GM12891 (cell line): Measurements from ENCODE around the gene TSPAN9.

Experiments
- PAX5 ChIP-seq: IDR thresholded peaks from 2 replicates; pipeline ENCODE4 v1.6.1; 2011; ENCODE audit warnings: low read length, moderate library complexity, mild to moderate bottlenecking; ENCODE audit not compliant: insufficient read depth, severe bottlenecking
- POLR2A ChIP-seq: IDR thresholded peaks from 2 replicates; pipeline ENCODE4 v1.6.1; 2011; ENCODE audit warnings: low read depth, low read length, control low read depth
- POLR2AphosphoS5 ChIP-seq: IDR thresholded peaks from 2 replicates; pipeline ENCODE4 v1.6.1; 2011; ENCODE audit warnings: low read depth, low read length, control low read depth
- POU2F2 ChIP-seq: IDR thresholded peaks from 2 replicates; pipeline ENCODE4 v1.6.1; 2011; ENCODE audit warnings: low read depth, mild to moderate bottlenecking, control low read depth, low read length, moderate library complexity
- SPI1 ChIP-seq: IDR thresholded peaks from 2 replicates; pipeline ENCODE4 v1.6.1; 2011; ENCODE audit warnings: low read depth, low read length, control low read depth
- TAF1 ChIP-seq: IDR thresholded peaks from 2 replicates; pipeline ENCODE4 v1.6.1; 2011; ENCODE audit warnings: low read depth, low read length, control low read depth

DNA sequence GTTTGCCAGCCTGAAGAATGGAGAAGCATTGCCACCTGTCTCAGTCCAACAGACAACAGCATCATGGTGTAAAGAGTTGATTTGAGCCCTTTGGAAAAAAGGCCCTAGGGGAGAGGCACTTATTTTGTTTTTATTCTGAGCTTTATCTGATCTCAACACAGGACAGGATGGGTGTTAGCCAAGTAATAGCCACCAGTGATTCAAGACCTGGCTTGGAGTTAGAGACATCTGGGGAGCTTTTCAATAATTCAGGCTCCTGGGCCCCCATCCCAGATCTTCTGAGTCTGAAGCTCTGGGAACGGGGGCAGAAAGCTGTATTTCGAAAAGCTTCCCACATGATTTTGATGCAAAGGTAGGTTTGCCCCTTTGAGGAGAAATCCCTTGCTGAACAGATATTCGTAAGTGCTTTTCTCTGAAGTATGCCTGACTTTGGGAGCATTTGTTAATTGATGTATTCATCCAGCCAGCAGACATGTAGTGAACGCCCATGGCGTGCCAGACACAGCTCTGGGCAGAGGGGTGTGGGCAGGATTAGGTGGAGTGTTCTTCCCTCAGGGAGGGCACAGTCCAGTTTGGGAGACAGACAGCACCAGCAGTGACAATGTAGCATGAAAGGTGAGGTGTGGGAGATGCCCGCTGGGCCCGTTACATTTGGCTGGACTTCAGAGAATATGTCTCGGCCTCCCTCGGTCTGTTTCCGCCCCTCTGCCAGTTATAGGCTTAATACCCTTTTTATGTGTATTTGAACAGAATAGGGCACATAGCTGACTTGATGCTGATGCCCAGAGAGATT is 72.5 kb downstream of the TSPAN9 start:
- TF ChIP-seq POLR2A (no peak), POLR2AphosphoS5 (no peak), TAF1 (no peak), SPI1 (no peak), PAX5 (no peak), POU2F2 (no peak)
